ENCODE data around the gene LTBP2.

The LTBP2 gene

DNA sequence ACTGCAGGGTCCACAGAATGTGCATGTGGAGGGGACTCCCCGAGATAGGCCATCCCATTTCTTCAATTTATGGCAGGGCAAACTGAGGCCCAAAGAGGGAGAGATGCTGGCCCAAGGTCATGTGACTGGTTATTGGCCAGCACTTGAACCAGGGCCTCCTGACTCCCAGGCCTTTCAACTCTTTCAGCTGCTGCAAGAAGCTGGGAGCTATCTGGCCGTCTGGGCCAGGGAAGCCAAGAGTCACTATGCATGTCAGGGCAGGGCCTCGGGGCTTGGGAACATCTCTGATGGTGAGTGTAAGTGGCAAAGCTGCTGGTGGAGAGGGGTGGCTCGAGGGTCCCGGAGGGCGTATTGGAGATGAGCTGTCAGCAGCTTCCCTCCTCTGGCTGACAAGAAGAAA is 9.5 kb upstream of the LTBP2 start:
- TF ChIP-seq, protein P1, sequence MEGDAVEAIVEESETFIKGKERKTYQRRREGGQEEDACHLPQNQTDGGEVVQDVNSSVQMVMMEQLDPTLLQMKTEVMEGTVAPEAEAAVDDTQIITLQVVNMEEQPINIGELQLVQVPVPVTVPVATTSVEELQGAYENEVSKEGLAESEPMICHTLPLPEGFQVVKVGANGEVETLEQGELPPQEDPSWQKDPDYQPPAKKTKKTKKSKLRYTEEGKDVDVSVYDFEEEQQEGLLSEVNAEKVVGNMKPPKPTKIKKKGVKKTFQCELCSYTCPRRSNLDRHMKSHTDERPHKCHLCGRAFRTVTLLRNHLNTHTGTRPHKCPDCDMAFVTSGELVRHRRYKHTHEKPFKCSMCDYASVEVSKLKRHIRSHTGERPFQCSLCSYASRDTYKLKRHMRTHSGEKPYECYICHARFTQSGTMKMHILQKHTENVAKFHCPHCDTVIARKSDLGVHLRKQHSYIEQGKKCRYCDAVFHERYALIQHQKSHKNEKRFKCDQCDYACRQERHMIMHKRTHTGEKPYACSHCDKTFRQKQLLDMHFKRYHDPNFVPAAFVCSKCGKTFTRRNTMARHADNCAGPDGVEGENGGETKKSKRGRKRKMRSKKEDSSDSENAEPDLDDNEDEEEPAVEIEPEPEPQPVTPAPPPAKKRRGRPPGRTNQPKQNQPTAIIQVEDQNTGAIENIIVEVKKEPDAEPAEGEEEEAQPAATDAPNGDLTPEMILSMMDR (conservative IDR thresholded peaks at IDR 0.05; ENCODE audit: low read depth) = no peak
- ChIA-PET CTCF (interaction anchor here (1.6 kb wide), 1 partner anchor 9 kb away, joined by 4 read pairs; the partner anchor contains the start of gene LTBP2), POLR2A (ENCODE audit: low non-redundant PET) (no interaction called here)
- H3K27ac ChIP-seq = peak overlapping the region; percentile 86
- no peak for DNase-seq (ENCODE audit: low spot score)

DNA sequence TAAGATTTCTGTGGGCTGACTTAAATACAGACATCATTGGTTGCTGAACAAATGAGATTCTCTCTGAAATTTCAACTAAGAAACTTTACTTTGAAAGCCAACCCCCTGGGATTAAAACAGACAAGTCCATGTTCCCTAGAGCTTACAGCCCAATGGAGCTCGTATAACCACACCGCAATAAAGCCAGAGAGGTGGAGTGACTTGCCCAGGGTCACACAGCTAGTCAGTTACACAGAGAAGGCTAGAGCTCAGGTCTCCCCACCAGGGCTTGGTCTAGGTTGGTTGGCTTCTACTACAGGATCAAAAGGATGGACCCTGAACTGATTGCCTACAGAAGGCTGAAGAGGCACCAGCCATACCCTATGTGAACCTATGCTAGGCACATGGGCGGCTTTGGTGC is 8.9 kb upstream of the LTBP2 start:
- H3K27ac ChIP-seq = peak overlapping the region; percentile 86
- DNase-seq (ENCODE audit: low spot score) = no peak
- ChIA-PET CTCF (interaction anchor here (1.6 kb wide), 1 partner anchor 8 kb away, joined by 4 read pairs; the partner anchor contains the start of gene LTBP2), POLR2A (ENCODE audit: low non-redundant PET) (no interaction called here)
- TF ChIP-seq, protein P1 (conservative IDR thresholded peaks at IDR 0.05; ENCODE audit: low read depth) = no peak

DNA sequence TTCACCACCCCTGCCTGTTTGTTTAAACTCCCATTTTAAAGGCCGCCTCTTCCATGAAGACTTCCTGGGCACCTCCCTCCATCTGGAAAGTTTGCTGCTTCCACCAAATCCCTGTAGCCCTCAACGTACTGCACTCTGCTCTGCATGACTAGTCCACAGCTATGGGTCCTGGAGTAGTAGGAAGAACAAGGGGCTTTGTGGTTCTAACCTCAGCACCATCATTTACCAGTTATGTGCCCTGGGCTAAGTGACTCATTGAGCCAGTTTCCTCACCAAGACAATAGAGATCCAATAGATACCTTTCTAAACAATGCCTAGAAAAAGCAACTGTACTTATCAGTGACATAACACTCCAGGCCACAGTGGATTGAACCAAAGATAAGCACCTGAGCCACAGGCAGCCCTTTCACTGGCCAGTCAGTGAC is 8.5 kb upstream of the LTBP2 start:
- TF ChIP-seq, protein P1 (conservative IDR thresholded peaks at IDR 0.05; ENCODE audit: low read depth) = no peak

DNA sequence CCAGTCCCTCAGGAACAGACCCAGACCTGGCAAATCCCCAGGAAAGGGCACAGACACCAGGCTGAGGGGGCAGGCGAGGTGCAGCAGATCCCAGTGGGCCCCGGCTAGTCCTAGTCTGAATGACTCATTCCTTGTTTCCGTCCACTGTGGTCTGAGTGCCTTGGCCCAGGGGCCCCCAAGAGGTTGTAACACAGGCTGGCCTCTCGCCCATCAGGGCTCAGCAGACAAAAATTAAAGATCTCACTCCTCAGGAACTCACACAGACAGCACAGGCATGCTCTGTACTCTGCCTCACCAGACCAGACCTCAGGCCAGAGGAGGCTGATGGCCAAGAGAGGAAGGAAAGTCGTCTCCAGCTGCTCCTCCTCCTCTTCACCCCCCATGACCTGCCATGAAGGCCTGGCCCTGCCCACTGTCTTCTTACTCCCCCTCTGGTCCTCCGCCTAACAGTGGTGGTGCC is 7.7 kb upstream of the LTBP2 start:
- CTCF ChIA-PET = interaction anchor here (0.6 to 1.1 kb wide), 2 partner anchors 49 to 88 kb away, joined by 5 read pairs; no protein-coding TSS in a partner anchor

More for the DNA sequence above, 8.5 kb upstream of the LTBP2 start:
- H3K27ac ChIP-seq = peak overlapping the region; percentile 86
- peak; percentile 93 for DNase-seq (ENCODE audit: low spot score)
- ChIA-PET CTCF (interaction anchor here (1.6 kb wide), 1 partner anchor 8 kb away, joined by 4 read pairs; the partner anchor contains the start of gene LTBP2), POLR2A (ENCODE audit: low non-redundant PET) (interaction anchor here (0.5 kb wide), 1 partner anchor 730 kb away, joined by 3 read pairs; no protein-coding TSS in a partner anchor)

DNA sequence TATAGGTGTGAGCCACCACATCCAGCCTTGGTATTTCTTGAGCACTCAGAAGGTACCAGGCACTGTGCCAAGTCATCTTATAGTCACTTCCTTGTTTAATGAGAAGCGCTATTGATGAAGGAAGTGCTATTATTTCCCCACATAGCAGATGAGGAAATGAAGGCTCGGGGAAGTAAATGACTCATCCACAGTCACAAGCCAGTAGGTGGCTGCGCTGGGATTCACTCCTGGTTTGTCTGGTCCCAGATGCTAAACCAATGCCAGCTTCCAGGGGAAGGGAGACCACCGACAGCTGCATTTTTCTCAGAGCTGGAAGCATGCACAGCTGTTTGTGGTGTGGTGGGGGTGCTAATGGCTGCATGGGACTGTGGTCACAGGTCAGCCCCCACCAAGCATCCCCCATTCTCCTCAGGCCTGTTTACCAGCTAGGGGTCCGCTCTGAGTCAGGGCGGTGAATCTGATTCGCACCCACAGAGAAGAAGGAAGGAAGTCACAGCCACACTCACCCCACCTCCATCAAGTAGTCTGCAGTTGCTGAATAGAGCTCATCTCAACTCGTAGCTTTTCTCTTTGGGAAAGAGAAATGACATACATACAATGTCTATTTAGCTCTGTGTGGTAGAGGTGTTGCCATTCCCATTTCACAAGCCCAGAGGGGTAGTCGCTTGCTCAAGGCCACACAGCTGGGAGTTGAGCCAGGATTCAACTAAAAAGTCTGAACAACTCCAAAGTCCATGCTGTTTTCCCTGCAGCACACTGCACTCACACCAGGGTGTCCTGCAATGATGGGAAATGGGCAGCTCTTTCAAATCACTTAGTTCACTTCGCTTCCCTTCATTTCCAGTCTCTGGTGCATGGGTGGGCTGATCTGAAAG is 6.3 kb upstream of the LTBP2 start:
- ChIA-PET CTCF (interaction anchor here (0.6 to 1.9 kb wide), 5 partner anchors 9 to 260 kb away, joined by 3 to 6 read pairs (median 4); no protein-coding TSS in a partner anchor), POLR2A (ENCODE audit: low non-redundant PET) (interaction anchor here (0.9 kb wide), 1 partner anchor 30 kb away, joined by 4 read pairs; no protein-coding TSS in a partner anchor)
- TF ChIP-seq, protein P1 (conservative IDR thresholded peaks at IDR 0.05; ENCODE audit: low read depth) = no peak
- peak overlapping the region; percentile 86 for H3K27ac ChIP-seq
- DNase-seq (ENCODE audit: low spot score) = peak; percentile 50

More for the DNA sequence above, 7.7 kb upstream of the LTBP2 start:
- H3K27ac ChIP-seq = peak overlapping the region; percentile 86
- POLR2A ChIA-PET (ENCODE audit: low non-redundant PET) = interaction anchor here (0.5 kb wide), 1 partner anchor 729 kb away, joined by 3 read pairs; no protein-coding TSS in a partner anchor
- TF ChIP-seq, protein P1 (conservative IDR thresholded peaks at IDR 0.05; ENCODE audit: low read depth) = no peak
- peak; percentile 45 for DNase-seq (ENCODE audit: low spot score)

DNA sequence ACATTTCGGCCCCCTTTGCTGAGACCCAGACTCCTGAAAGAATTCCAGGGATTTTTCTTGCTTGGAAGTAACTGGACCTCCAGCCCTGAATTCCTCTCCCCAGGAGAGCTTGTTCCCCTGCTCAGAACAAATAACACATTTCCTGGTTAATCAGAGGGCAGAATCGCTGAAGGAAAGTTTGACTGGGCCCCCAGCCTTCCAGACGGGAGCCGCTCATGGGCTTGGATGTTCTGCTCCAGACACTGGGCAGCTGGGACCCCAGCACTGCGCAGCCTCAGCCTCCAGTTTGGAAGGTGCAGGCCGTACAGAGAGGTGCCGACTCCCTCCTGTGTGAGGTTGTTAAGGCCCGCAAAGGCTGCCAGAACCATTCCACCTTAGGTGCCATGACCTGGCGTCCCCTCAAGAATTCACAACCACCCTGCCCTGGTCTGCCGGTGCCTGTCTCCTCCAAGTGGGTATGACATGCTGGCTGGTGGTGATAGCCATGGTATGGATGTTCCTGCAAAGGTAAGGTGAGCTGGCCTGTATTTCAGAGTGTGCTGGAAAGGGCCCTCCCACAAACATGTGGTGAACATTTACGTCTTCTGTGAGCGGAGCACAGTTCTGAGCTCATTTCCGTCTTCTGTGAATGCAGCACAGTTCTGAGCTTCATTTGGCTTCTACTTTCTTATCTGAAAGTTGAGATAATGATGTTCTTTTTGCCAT is 5.1 kb upstream of the LTBP2 start:
- ChIA-PET CTCF (interaction anchor here (0.5 to 1.9 kb wide), 5 partner anchors 8 to 206 kb away, joined by 3 to 6 read pairs (median 5); no protein-coding TSS in a partner anchor), POLR2A (ENCODE audit: low non-redundant PET) (no interaction called here)
- peak overlapping the region; percentile 86 for H3K27ac ChIP-seq

More for the DNA sequence above, 5.1 kb upstream of the LTBP2 start:
- TF ChIP-seq, protein P1 (conservative IDR thresholded peaks at IDR 0.05; ENCODE audit: low read depth) = no peak
- DNase-seq (ENCODE audit: low spot score) = no peak

Measured in RWPE1 (cell line).